Keratinocyte (primary cell): Measurements from ENCODE around the gene KCTD17. TPM values are rescaled to one million over a fixed set of nuclear protein-coding genes. Genes with fewer than 3 reads are reported as not detected.

Experiments used
- DNase-seq: peaks from one replicate; pipeline ENCODE4 v3.0.0-alpha.2; 2011; ENCODE audit warnings: low read depth, missing footprints, low spot score
- FAIRE-seq: peaks from 2 replicates; lab custom pipeline; 2011; peaks lifted over from hg19 to GRCh38; lab: Jason Lieb, UNC
- H2AFZ ChIP-seq: 2 replicates; pipeline ENCODE4 v1.6.0; 2012; ENCODE audit warnings: low read length, control low read depth, inconsistent platforms; ENCODE audit not compliant: control insufficient read depth
- H3K27ac ChIP-seq: 2 replicates; pipeline ENCODE4 v1.5.1; 2011; ENCODE audit warnings: low read length; ENCODE audit not compliant: control insufficient read depth, insufficient read depth
- H3K27me3 ChIP-seq: 3 replicates; pipeline ENCODE4 v1.6.0; 2011; ENCODE audit warnings: low read length; ENCODE audit not compliant: control insufficient read depth, insufficient read depth; ENCODE audit errors: extremely low read depth
- H3K36me3 ChIP-seq, 2 experiments: 2 replicates in 1 of 2; 3 replicates in 1 of 2; pipeline ENCODE4 v1.5.1; 2011; ENCODE audit warnings: low read length in 2 of 2, mild to moderate bottlenecking in 1 of 2; ENCODE audit not compliant: control insufficient read depth in 2 of 2, insufficient read depth in 2 of 2; ENCODE audit errors: extremely low read depth in 1 of 2
- H3K4me1 ChIP-seq: 3 replicates; pipeline ENCODE4 v1.5.1; 2011; ENCODE audit warnings: low read length; ENCODE audit not compliant: control insufficient read depth, insufficient read depth; ENCODE audit errors: extremely low read depth
- H3K4me2 ChIP-seq: 3 replicates; pipeline ENCODE4 v1.6.0; 2011; ENCODE audit warnings: low read depth, low read length; ENCODE audit not compliant: control insufficient read depth, insufficient read depth; ENCODE audit errors: extremely low read depth
- H3K4me3 ChIP-seq, 3 experiments: fragments of 200-600 bp in 1 of 3; sonication (generic) in 1 of 3; 2 replicates in 2 of 3; 3 replicates in 1 of 3; pipeline ENCODE4 v1.5.1; 2011 to 2016; ENCODE audit warnings: low read length in 3 of 3, mild to moderate bottlenecking in 3 of 3, control low read depth in 2 of 3, inconsistent platforms in 1 of 3, low read depth in 1 of 3, mixed read lengths in 1 of 3, mixed run types in 1 of 3, moderate library complexity in 1 of 3; ENCODE audit not compliant: control insufficient read depth in 2 of 3, insufficient read depth in 2 of 3; ENCODE audit errors: extremely low read depth in 1 of 3
- H3K79me2 ChIP-seq: 2 replicates; pipeline ENCODE4 v1.6.0; 2012; ENCODE audit warnings: low read length; ENCODE audit not compliant: control insufficient read depth, insufficient read depth
- H3K9ac ChIP-seq: 3 replicates; pipeline ENCODE4 v1.6.0; 2011; ENCODE audit warnings: low read length; ENCODE audit not compliant: control insufficient read depth, insufficient read depth; ENCODE audit errors: extremely low read depth
- H3K9me1 ChIP-seq: 3 replicates; pipeline ENCODE4 v1.6.0; 2011; ENCODE audit warnings: low read length; ENCODE audit not compliant: control insufficient read depth, insufficient read depth; ENCODE audit errors: extremely low read depth
- H3K9me3 ChIP-seq: 2 replicates; pipeline ENCODE4 v1.5.1; 2012; ENCODE audit warnings: low read depth, low read length; ENCODE audit not compliant: control insufficient read depth
- H4K20me1 ChIP-seq: 3 replicates; pipeline ENCODE4 v1.6.0; 2011; ENCODE audit warnings: low read length; ENCODE audit not compliant: control insufficient read depth, insufficient read depth; ENCODE audit errors: extremely low read depth
- CTCF ChIP-seq, 3 experiments: IDR thresholded peaks in 1 of 3; conservative IDR thresholded peaks in 1 of 3; optimal IDR thresholded peaks in 1 of 3; 2 replicates in 2 of 3; 3 replicates in 1 of 3; pipeline versions ENCODE3 to v1.5.1; 2011; ENCODE audit warnings: low read length in 3 of 3, mild to moderate bottlenecking in 3 of 3, moderate library complexity in 2 of 3, control low read depth in 1 of 3, inconsistent platforms in 1 of 3; ENCODE audit not compliant: insufficient read depth in 2 of 3; ENCODE audit errors: extremely low read depth in 1 of 3
- EZH2 ChIP-seq: IDR thresholded peaks from one replicate; pipeline ENCODE4 v1.6.1; 2012; ENCODE audit warnings: inconsistent platforms, mild to moderate bottlenecking, low read length, moderate library complexity
- dilution Hi-C: fragments of 300-500 bp; cut with MboI; formaldehyde crosslinking; loops from one replicate; pipeline ENCODE4 v1.7.0; 2020; ENCODE audit warnings: low sequenced_read_pairs; ENCODE audit not compliant: extremely low pct_ligation_motif_present
- polyA plus RNA-seq, 5 experiments: library from polyadenylated mRNA; depleted of rRNA in 3 of 5; stranded (reverse) in 3 of 5; stranded (forward) in 1 of 5; unstranded in 1 of 5; fragments of >200 nt; gene quantifications; 1 replicate in 1 of 5; 2 replicates in 3 of 5; 3 replicates in 1 of 5; pipeline versions ENCODE4 v1.2.1 to v1.2.3, GENCODE V29; 2011 to 2012; ENCODE audit warnings: missing spikeins in 2 of 5, low read depth in 1 of 5, low replicate concordance in 1 of 5

The KCTD17 gene
- polyA plus RNA-seq, 1 donor (not counting 4 experiments of a cell fraction or from before 2014, with no cell fraction given): 16.3 TPM

GRCh38 chr22:37069719-37070118 is 18.2 kb downstream of the KCTD17 start:
- Histone ChIP-seq H3K4me3 (no peak overlapping the region), H2AFZ (no peak overlapping the region), H3K4me2 (no peak overlapping the region), H3K27me3 (peaks cover 11% of the 10 kb centered on the region), H3K27ac (no peak overlapping the region), H4K20me1 (no peaks in the 10 kb centered on the region), H3K9me1 (no peaks in the 10 kb centered on the region), H3K9ac (no peak overlapping the region), H3K9me3 (no peaks in the 10 kb centered on the region), H3K36me3 (no peaks in the 10 kb centered on the region), H3K79me2 (no peaks in the 10 kb centered on the region), H3K4me1 (no peaks in the 10 kb centered on the region)
- dilution Hi-C loops: no loop called here
- FAIRE-seq: no peak
- TF ChIP-seq EZH2 (no peak), CTCF (optimal IDR thresholded peaks at IDR 0.05 in 1 of 3, IDR thresholded peaks at IDR 0.05 in 1 of 3, conservative IDR thresholded peaks at IDR 0.05 in 1 of 3; ENCODE audit: extremely low read depth in 1 of 3, insufficient read depth in 2 of 3, low read length in 3 of 3) (no peak)
- DNase-seq: no peak

DNA sequence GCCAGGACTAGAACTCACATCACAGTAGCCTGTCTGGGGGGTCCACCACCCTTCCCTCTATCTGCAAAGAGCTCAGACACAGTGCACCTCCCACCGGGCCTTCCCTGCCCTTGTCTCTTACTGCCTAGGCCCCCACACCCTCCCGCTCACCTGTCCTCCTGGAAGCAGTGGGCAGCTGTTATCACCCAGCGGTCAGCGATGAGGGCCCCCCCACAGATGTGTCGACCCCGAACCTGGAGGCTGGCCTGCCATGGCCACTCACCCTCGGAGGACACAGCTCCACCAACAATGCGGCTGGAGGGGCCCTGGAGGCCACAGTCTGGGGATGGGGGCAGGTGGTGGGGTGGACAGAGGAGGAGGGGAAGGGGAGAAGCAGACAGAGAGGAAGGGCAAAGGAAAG is 18.8 kb downstream of the KCTD17 start:
- Histone ChIP-seq H3K9me3 (no peaks in the 10 kb centered on the region), H3K27ac (no peak overlapping the region), H3K9me1 (no peaks in the 10 kb centered on the region), H3K4me2 (no peak overlapping the region), H3K79me2 (no peaks in the 10 kb centered on the region), H3K36me3 (no peaks in the 10 kb centered on the region), H3K9ac (no peak overlapping the region), H3K27me3 (peaks cover 11% of the 10 kb centered on the region), H4K20me1 (no peaks in the 10 kb centered on the region), H3K4me1 (no peaks in the 10 kb centered on the region), H3K4me3 (no peak overlapping the region), H2AFZ (no peak overlapping the region)
- FAIRE-seq: no peak
- DNase-seq: no peak
- TF ChIP-seq CTCF (optimal IDR thresholded peaks at IDR 0.05 in 1 of 3, IDR thresholded peaks at IDR 0.05 in 1 of 3, conservative IDR thresholded peaks at IDR 0.05 in 1 of 3; ENCODE audit: extremely low read depth in 1 of 3, insufficient read depth in 2 of 3, low read length in 3 of 3) (no peak), EZH2 (no peak)
- dilution Hi-C loops: no loop called here
